H1 (cell line): ENCODE measurements around the gene THRB. TPM values are rescaled to one million over a fixed set of nuclear protein-coding genes. Genes with fewer than 3 reads are reported as not detected.

ENCODE experiments used
- CTCF ChIA-PET: fragments of 300-600 bp; sonication (Branson Sonifier 250); formaldehyde crosslinking; loops from one replicate; lab custom pipeline; 2021; ENCODE audit not compliant: partially characterized antibody; lab: Charles Lee
- POLR2A ChIA-PET: fragments of 300-600 bp; sonication (Branson Sonifier 250); formaldehyde crosslinking; loops from one replicate; lab custom pipeline; 2021; ENCODE audit warnings: inconsistent platforms; ENCODE audit not compliant: partially characterized antibody; lab: Charles Lee
- DNase-seq, 2 experiments: peaks; one replicate each; pipeline versions ENCODE4 v3.0.0 to v3.0.0-alpha.2; 2010 to 2022; ENCODE audit warnings: low spot score in 2 of 2, low read depth in 1 of 2, mixed read lengths in 1 of 2
- FAIRE-seq: peaks from 2 replicates; lab custom pipeline; 2011; peaks lifted over from hg19 to GRCh38; lab: Jason Lieb, UNC
- H2AFZ ChIP-seq: 2 replicates; pipeline ENCODE4 v1.8.1; 2012; ENCODE audit warnings: low read length, inconsistent platforms
- H2AK5ac ChIP-seq: 2 replicates; pipeline ENCODE4 v1.6.1; 2013; ENCODE audit warnings: low read depth, low read length
- H2BK120ac ChIP-seq: replicated peaks from 2 replicates; pipeline ENCODE3; 2013; ENCODE audit warnings: low read depth, low read length, inconsistent platforms
- H2BK12ac ChIP-seq: 2 replicates; pipeline ENCODE4 v1.6.1; 2013; ENCODE audit warnings: low read depth, low read length
- H2BK15ac ChIP-seq: 2 replicates; pipeline ENCODE4 v1.6.1; 2013; ENCODE audit warnings: low read length
- H2BK20ac ChIP-seq: 2 replicates; pipeline ENCODE4 v1.6.1; 2013; ENCODE audit warnings: low read length
- H2BK5ac ChIP-seq: 2 replicates; pipeline ENCODE4 v1.6.1; 2013; ENCODE audit warnings: low read depth, low read length
- H3K14ac ChIP-seq: 2 replicates; pipeline ENCODE4 v1.6.1; 2013; ENCODE audit warnings: inconsistent platforms; ENCODE audit not compliant: insufficient read length
- H3K18ac ChIP-seq: 2 replicates; pipeline ENCODE4 v1.6.1; 2013; ENCODE audit warnings: low read length; ENCODE audit errors: extremely low read depth
- H3K23ac ChIP-seq: 2 replicates; pipeline ENCODE4 v1.6.1; 2013; ENCODE audit warnings: inconsistent platforms; ENCODE audit not compliant: insufficient read length
- H3K23me2 ChIP-seq: 2 replicates; pipeline ENCODE4 v1.6.1; 2013; ENCODE audit warnings: low read depth, low read length
- H3K27ac ChIP-seq: 2 replicates; pipeline ENCODE4 v1.6.1; 2011; ENCODE audit warnings: low read depth, low read length, inconsistent platforms
- H3K27me3 ChIP-seq, 4 experiments: replicated peaks in 1 of 4; 1 replicate in 1 of 4; 2 replicates in 3 of 4; pipeline versions ENCODE4 v1.6.1 to v1.8.1; 2011 to 2013; ENCODE audit warnings: low read length in 3 of 4, mild to moderate bottlenecking in 3 of 4, inconsistent platforms in 2 of 4, mixed read lengths in 2 of 4, moderate library complexity in 1 of 4; ENCODE audit not compliant: control insufficient read depth in 3 of 4, insufficient read depth in 3 of 4; ENCODE audit errors: extremely low read depth in 1 of 4
- H3K36me3 ChIP-seq, 4 experiments: 2 replicates each; pipeline versions ENCODE4 v1.6.1 to v1.8.1; 2011 to 2013; ENCODE audit warnings: mild to moderate bottlenecking in 4 of 4, low read length in 3 of 4, moderate library complexity in 2 of 4, control low read depth in 1 of 4, inconsistent platforms in 1 of 4; ENCODE audit not compliant: insufficient read depth in 4 of 4, control insufficient read depth in 2 of 4
- H3K4ac ChIP-seq: replicated peaks from 2 replicates; pipeline ENCODE3; 2013; ENCODE audit warnings: low read length, low read depth, mixed read lengths, inconsistent platforms; ENCODE audit not compliant: insufficient read length
- H3K4me1 ChIP-seq, 4 experiments: replicated peaks in 1 of 4; 1 replicate in 1 of 4; 2 replicates in 3 of 4; pipeline versions ENCODE4 v1.6.1 to v1.8.1; 2011 to 2013; ENCODE audit warnings: low read length in 3 of 4, inconsistent platforms in 2 of 4, mixed read lengths in 1 of 4; ENCODE audit not compliant: insufficient read depth in 4 of 4, control insufficient read depth in 3 of 4
- H3K4me2 ChIP-seq, 2 experiments: 2 replicates each; pipeline versions ENCODE4 v1.6.1 to v1.8.1; 2011 to 2013; ENCODE audit warnings: low read depth in 2 of 2, low read length in 2 of 2, control low read depth in 1 of 2, inconsistent platforms in 1 of 2, mild to moderate bottlenecking in 1 of 2; ENCODE audit not compliant: insufficient read depth in 1 of 2
- H3K4me3 ChIP-seq, 4 experiments: fragments of 200-600, 300-600 bp in 1 of 4; sonication (generic), shearing (Covaris generic), sonication (Bioruptor Twin) in 1 of 4; 2 replicates each; pipeline versions ENCODE4 v1.5.1 to v1.8.1; 2011 to 2016; ENCODE audit warnings: low read length in 4 of 4, low read depth in 3 of 4, control low read depth in 2 of 4, inconsistent platforms in 2 of 4, mild to moderate bottlenecking in 2 of 4, mixed read lengths in 1 of 4, moderate library complexity in 1 of 4; ENCODE audit not compliant: insufficient read depth in 2 of 4; ENCODE audit errors: extremely low read depth in 1 of 4
- H3K56ac ChIP-seq: replicated peaks from 2 replicates; pipeline ENCODE3; 2013; ENCODE audit warnings: low read depth, mild to moderate bottlenecking, mixed read lengths, low read length, inconsistent platforms; ENCODE audit not compliant: insufficient read length
- H3K79me1 ChIP-seq: 2 replicates; pipeline ENCODE4 v1.6.1; 2013; ENCODE audit warnings: low read depth, low read length, control low read depth
- H3K79me2 ChIP-seq, 2 experiments: 2 replicates each; pipeline versions ENCODE4 v1.6.1 to v1.8.1; 2012 to 2013; ENCODE audit warnings: low read length in 2 of 2, mild to moderate bottlenecking in 2 of 2, inconsistent platforms in 1 of 2; ENCODE audit not compliant: insufficient read depth in 2 of 2, control insufficient read depth in 1 of 2
- H3K9ac ChIP-seq, 4 experiments: replicated peaks in 1 of 4; 1 replicate in 1 of 4; 2 replicates in 3 of 4; pipeline versions ENCODE4 v1.6.1 to v1.8.1; 2011 to 2013; ENCODE audit warnings: low read depth in 3 of 4, low read length in 3 of 4, control low read depth in 2 of 4, mild to moderate bottlenecking in 2 of 4, moderate library complexity in 2 of 4, inconsistent platforms in 1 of 4; ENCODE audit errors: extremely low read depth in 1 of 4
- H3K9me3 ChIP-seq, 2 experiments: 2 replicates each; pipeline versions ENCODE4 v1.6.1 to v1.8.1; 2012 to 2013; ENCODE audit warnings: mild to moderate bottlenecking in 2 of 2, moderate library complexity in 2 of 2, control low read depth in 1 of 2, inconsistent platforms in 1 of 2, low read depth in 1 of 2, low read length in 1 of 2, mixed read lengths in 1 of 2; ENCODE audit not compliant: insufficient read depth in 2 of 2
- H4K20me1 ChIP-seq, 2 experiments: replicated peaks in 1 of 2; 2 replicates each; pipeline versions ENCODE3 to v1.8.1; 2011 to 2013; ENCODE audit warnings: inconsistent platforms in 2 of 2, low read length in 2 of 2, mild to moderate bottlenecking in 1 of 2; ENCODE audit not compliant: insufficient read depth in 2 of 2, control insufficient read depth in 1 of 2
- H4K5ac ChIP-seq: 2 replicates; pipeline ENCODE4 v1.6.1; 2013; ENCODE audit warnings: low read length, low read depth, mixed read lengths, inconsistent platforms; ENCODE audit not compliant: insufficient read length
- H4K8ac ChIP-seq: 2 replicates; pipeline ENCODE4 v1.8.0; 2013; ENCODE audit warnings: mild to moderate bottlenecking, moderate library complexity, low read length, inconsistent platforms; ENCODE audit not compliant: insufficient read depth; ENCODE audit errors: extremely low read depth
- H4K91ac ChIP-seq: replicated peaks from 2 replicates; pipeline ENCODE3; 2013; ENCODE audit warnings: low read length, mixed read lengths, inconsistent platforms; ENCODE audit not compliant: insufficient read length
- CBX5 ChIP-seq: fragments of 300-800, 300-1000 bp; sonication (generic); IDR thresholded peaks from 2 replicates; pipeline ENCODE4 v1.7.1; 2016; ENCODE audit warnings: antibody characterized with exemption, low read length, low read depth
- CREB1 ChIP-seq: IDR thresholded peaks from 2 replicates; pipeline ENCODE4 v1.6.1; 2012; ENCODE audit warnings: inconsistent platforms
- GTF2F1 ChIP-seq: IDR thresholded peaks from 2 replicates; pipeline ENCODE4 v1.6.1; 2012; ENCODE audit warnings: low read depth, low read length, improper control_type of control experiment, borderline replicate concordance
- MAFK ChIP-seq: IDR thresholded peaks from 2 replicates; pipeline ENCODE4 v1.6.1; 2012; ENCODE audit warnings: low read depth, mild to moderate bottlenecking, improper control_type of control experiment, low read length
- SIX5 ChIP-seq: IDR thresholded peaks from 2 replicates; pipeline ENCODE4 v1.6.1; 2011; ENCODE audit warnings: mild to moderate bottlenecking, low read depth, low read length
- polyA plus RNA-seq, 7 experiments: library from polyadenylated mRNA; depleted of rRNA in 3 of 7; stranded (reverse) in 5 of 7; unstranded in 2 of 7; fragments of >200 nt in 5 of 7; fragments of 200-250 nt in 2 of 7; gene quantifications; 1 replicate in 5 of 7; 2 replicates in 1 of 7; 4 replicates in 1 of 7; pipeline versions ENCODE4 v1.2.1 to v1.2.3, GENCODE V29; 2011 to 2013; ENCODE audit warnings: missing spikeins in 2 of 7, mixed read lengths in 2 of 7
- total RNA-seq: library from RNA; stranded (reverse); fragmentation: NEBNext Ultra II Directional; extraction: Animal tissue kit (Norgen Biotek cat#: 25700); gene quantifications from 2 replicates; pipeline ENCODE4 v1.2.1, GENCODE V29; 2021

The THRB gene
- total and polyA plus RNA-seq, 2 of the 8 experiments (the other 6 are each of a cell fraction or from before 2014, with no cell fraction given): 0.98 to 3.9 TPM

DNA sequence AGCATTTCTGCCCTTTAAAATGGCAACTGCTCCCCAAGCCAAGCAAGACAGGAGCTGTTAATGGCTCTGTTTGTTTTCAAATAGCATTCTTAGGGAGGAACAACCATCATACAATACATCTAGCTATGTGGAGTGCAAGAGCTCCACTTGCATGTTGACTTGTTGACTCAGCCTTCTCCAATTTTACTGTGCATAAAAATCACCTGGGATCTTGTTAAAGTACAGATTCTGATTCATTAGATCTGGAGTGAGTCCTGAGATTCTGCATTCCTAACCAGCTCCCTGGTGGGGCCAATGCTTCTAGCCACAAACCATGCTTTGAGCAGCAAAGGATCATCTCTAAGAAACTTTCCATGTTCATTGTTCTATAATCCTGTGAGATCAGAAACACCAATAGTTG is 171.4 kb downstream of the THRB start:
- CTCF ChIA-PET: interaction anchor here (0.6 to 0.9 kb wide), 2 partner anchors 252 to 318 kb away, joined by 3 to 4 read pairs; no protein-coding TSS in a partner anchor
- no peak overlapping the region for H2AFZ ChIP-seq
- H3K9me3 ChIP-seq: no peaks in the 10 kb centered on the region
- H3K36me3 ChIP-seq: no peaks in the 10 kb centered on the region
- H4K20me1 ChIP-seq: no peaks in the 10 kb centered on the region
- H3K9ac ChIP-seq: no peak overlapping the region
- H3K79me2 ChIP-seq: no peaks in the 10 kb centered on the region
- no peak for FAIRE-seq
- no peak overlapping the region for H3K4me2 ChIP-seq
- no peak overlapping the region for H3K23ac ChIP-seq
- no peak overlapping the region for H2AK5ac ChIP-seq
- no peak overlapping the region for H2BK5ac ChIP-seq
- no peak overlapping the region for H3K14ac ChIP-seq
- H2BK120ac ChIP-seq: no peak overlapping the region
- no peak overlapping the region for H4K91ac ChIP-seq
- no peaks in the 10 kb centered on the region for H3K23me2 ChIP-seq
- no peaks in the 10 kb centered on the region for H3K27me3 ChIP-seq
- no peak overlapping the region for H2BK20ac ChIP-seq
- DNase-seq: no peak
- no peak overlapping the region for H4K8ac ChIP-seq
- no peak overlapping the region for H3K4ac ChIP-seq
- no peak overlapping the region for H3K56ac ChIP-seq
- TF ChIP-seq CREB1: no peak
- no peak for TF ChIP-seq SIX5
- no peak for TF ChIP-seq MAFK
- no peak for TF ChIP-seq CBX5
- TF ChIP-seq GTF2F1: no peak
- no peak overlapping the region for H4K5ac ChIP-seq
- H3K4me3 ChIP-seq: no peak overlapping the region
- H3K79me1 ChIP-seq: no peaks in the 10 kb centered on the region
- H3K4me1 ChIP-seq: 0 out of 7 replicates have a peak, but pooled peaks cover 0 to 2% (median 0%) of the 10 kb centered on the region in 4 experiments
- no peak overlapping the region for H3K18ac ChIP-seq
- no peak overlapping the region for H2BK12ac ChIP-seq
- POLR2A ChIA-PET: no interaction called here
- H3K27ac ChIP-seq: no peak overlapping the region
- H2BK15ac ChIP-seq: no peak overlapping the region
